Karpas-422 (cell line): ENCODE results near the gene SPON1. TPM values are rescaled to one million over a fixed set of nuclear protein-coding genes. Genes with fewer than 3 reads are reported as not detected.

ENCODE experiments used
- DNase-seq: peaks from one replicate; pipeline ENCODE4 v3.0.0-alpha.2; 2015
- H2AFZ ChIP-seq: fragments of 200-600 bp; sonication (generic); 2 replicates; pipeline ENCODE4 v1.6.1; 2014; ENCODE audit warnings: antibody characterized with exemption, low read length, mixed read lengths
- H3K27ac ChIP-seq: fragments of 200-600 bp; sonication (generic); 2 replicates; pipeline ENCODE4 v1.5.1; 2014; ENCODE audit warnings: mild to moderate bottlenecking, low read length, moderate library complexity
- H3K27me3 ChIP-seq: fragments of 200-600 bp; sonication (generic); 2 replicates; pipeline ENCODE4 v1.6.1; 2014; ENCODE audit warnings: low read length, mixed read lengths
- H3K36me3 ChIP-seq: fragments of 200-600 bp; sonication (generic); 2 replicates; pipeline ENCODE4 v1.6.1; 2014; ENCODE audit warnings: low read length, mixed read lengths; ENCODE audit not compliant: insufficient read depth
- H3K4me1 ChIP-seq: fragments of 200-600 bp; sonication (generic); 2 replicates; pipeline ENCODE4 v1.6.1; 2014; ENCODE audit warnings: mild to moderate bottlenecking, low read length, mixed read lengths
- H3K4me2 ChIP-seq: fragments of 200-600 bp; sonication (generic); 2 replicates; pipeline ENCODE4 v1.6.1; 2014; ENCODE audit warnings: low read length, low read depth, mild to moderate bottlenecking; ENCODE audit not compliant: poor library complexity, severe bottlenecking
- H3K4me3 ChIP-seq: fragments of 200-600 bp; sonication (generic); 2 replicates; pipeline ENCODE4 v1.5.1; 2014; ENCODE audit warnings: mild to moderate bottlenecking, antibody characterized with exemption, low read length, mixed read lengths
- H3K79me2 ChIP-seq: fragments of 200-600 bp; sonication (generic); 2 replicates; pipeline ENCODE4 v1.6.1; 2014; ENCODE audit warnings: mild to moderate bottlenecking, low read length, mixed read lengths
- H3K9ac ChIP-seq: fragments of 200-600 bp; sonication (generic); 2 replicates; pipeline ENCODE4 v1.6.0; 2014; ENCODE audit warnings: low read length
- H3K9me2 ChIP-seq: fragments of 200-600 bp; sonication (generic), shearing (Covaris generic); replicated peaks from 2 replicates; pipeline ENCODE4 v1.6.0; 2014; ENCODE audit warnings: mild to moderate bottlenecking, low read length, moderate library complexity; ENCODE audit not compliant: insufficient read depth
- H3K9me3 ChIP-seq: fragments of 300-700, 200-600 bp; sonication (generic); 2 replicates; pipeline ENCODE4 v1.6.1; 2014; ENCODE audit warnings: low read length, mixed read lengths
- H4K20me1 ChIP-seq: fragments of 200-600 bp; sonication (generic); 2 replicates; pipeline ENCODE4 v1.6.1; 2014; ENCODE audit warnings: mild to moderate bottlenecking, antibody characterized with exemption, low read length, low read depth; ENCODE audit not compliant: insufficient read depth
- total RNA-seq: library from RNA; depleted of rRNA; stranded (reverse); fragments of >200 nt; shearing (Covaris generic); gene quantifications from 2 replicates; pipeline ENCODE4 v1.2.3, GENCODE V29; 2014; ENCODE audit warnings: low replicate concordance; rRNA removed

The SPON1 gene
- not detected in 2 replicates for total RNA-seq

DNA sequence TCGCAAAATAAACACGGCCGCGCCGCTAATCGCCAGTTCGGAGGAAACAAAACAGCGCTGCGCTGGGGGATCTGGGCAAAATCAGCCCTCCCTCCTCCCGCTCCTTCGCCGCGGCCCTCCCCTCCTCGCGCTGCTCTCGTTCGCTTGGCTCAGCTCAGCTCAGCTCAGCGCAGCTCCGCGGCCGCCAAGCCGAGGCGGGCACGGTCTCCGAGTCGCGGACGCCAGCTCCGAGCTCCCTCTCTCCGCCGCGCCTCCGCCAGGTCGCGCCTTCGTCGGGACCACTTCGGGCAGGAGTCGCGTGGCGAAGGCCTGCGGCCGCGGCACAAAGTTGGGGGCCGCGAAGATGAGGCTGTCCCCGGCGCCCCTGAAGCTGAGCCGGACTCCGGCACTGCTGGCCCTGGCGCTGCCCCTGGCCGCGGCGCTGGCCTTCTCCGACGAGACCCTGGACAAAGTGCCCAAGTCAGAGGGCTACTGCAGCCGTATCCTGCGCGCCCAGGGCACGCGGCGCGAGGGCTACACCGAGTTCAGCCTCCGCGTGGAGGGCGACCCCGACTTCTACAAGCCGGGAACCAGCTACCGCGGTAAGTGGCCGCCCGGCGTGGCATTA lies at the start of gene SPON1:
Gene SPON1, plus strand, starts transcription at position 162 of the 607 bp plus-strand sequence. Its CDS starts 182 bp downstream, at position 344.
- H3K4me2 ChIP-seq = no peak within 1 kb of the TSS
- H3K4me1 ChIP-seq = no peaks in the 10 kb centered on the region
- no peak within 1 kb of the TSS for H3K9ac ChIP-seq
- H3K9me2 ChIP-seq = no peaks in the 10 kb centered on the region
- H2AFZ ChIP-seq = no peak within 1 kb of the TSS
- no peak for DNase-seq
- no peak within 1 kb of the TSS for H3K27ac ChIP-seq
- H3K27me3 ChIP-seq = no peaks in the 10 kb centered on the region
- H4K20me1 ChIP-seq = no peaks in the 10 kb centered on the region
- no peak within 1 kb of the TSS for H3K4me3 ChIP-seq
- H3K36me3 ChIP-seq = no peaks in the 10 kb centered on the region
- no peaks in the 10 kb centered on the region for H3K9me3 ChIP-seq
- no peaks in the 10 kb centered on the region for H3K79me2 ChIP-seq

GRCh38 chr11:13917264-13917663 lies 45.3 kb upstream of the SPON1 start:
- Histone ChIP-seq H3K27ac (no peak overlapping the region), H3K36me3 (no peaks in the 10 kb centered on the region), H3K79me2 (no peaks in the 10 kb centered on the region), H3K4me2 (no peak overlapping the region), H3K27me3 (no peaks in the 10 kb centered on the region), H2AFZ (no peak overlapping the region), H3K4me3 (no peak overlapping the region), H3K9ac (no peak overlapping the region), H3K9me2 (no peaks in the 10 kb centered on the region), H3K4me1 (no peaks in the 10 kb centered on the region), H4K20me1 (no peaks in the 10 kb centered on the region), H3K9me3 (no peaks in the 10 kb centered on the region)
- no peak for DNase-seq

DNA sequence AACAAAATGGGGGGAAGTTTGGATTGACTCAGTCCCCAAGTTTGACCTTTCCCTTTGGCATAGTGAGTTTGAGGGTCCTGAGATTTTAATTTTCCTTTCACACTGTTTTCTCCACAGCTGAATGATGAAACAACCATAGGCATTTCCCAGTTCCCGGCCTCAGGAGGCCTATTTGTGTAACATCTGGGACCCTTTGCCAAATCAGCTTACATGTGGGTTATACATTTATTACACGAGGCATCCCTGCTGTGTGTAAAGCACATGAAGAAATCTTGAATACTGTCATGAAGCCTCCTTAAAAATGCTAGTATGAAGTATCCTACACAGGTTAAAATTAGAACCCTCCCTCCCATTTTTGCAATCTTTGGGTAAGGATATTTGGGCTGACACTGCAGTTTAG lies 44.6 kb upstream of the SPON1 start:
- no peaks in the 10 kb centered on the region for H3K79me2 ChIP-seq
- no peak overlapping the region for H3K4me3 ChIP-seq
- no peak overlapping the region for H2AFZ ChIP-seq
- DNase-seq = no peak
- no peaks in the 10 kb centered on the region for H3K9me3 ChIP-seq
- H3K4me1 ChIP-seq = no peaks in the 10 kb centered on the region
- no peaks in the 10 kb centered on the region for H3K9me2 ChIP-seq
- H3K27me3 ChIP-seq = no peaks in the 10 kb centered on the region
- no peak overlapping the region for H3K9ac ChIP-seq
- no peaks in the 10 kb centered on the region for H4K20me1 ChIP-seq
- no peak overlapping the region for H3K27ac ChIP-seq
- H3K4me2 ChIP-seq = no peak overlapping the region
- no peaks in the 10 kb centered on the region for H3K36me3 ChIP-seq

- Histone ChIP-seq H3K4me2 (no peak overlapping the region), H3K4me1 (no peaks in the 10 kb centered on the region), H3K9me2 (no peaks in the 10 kb centered on the region)
Measured at GRCh38 chr11:13920756-13921155, 41.8 kb upstream of the SPON1 start.

DNA sequence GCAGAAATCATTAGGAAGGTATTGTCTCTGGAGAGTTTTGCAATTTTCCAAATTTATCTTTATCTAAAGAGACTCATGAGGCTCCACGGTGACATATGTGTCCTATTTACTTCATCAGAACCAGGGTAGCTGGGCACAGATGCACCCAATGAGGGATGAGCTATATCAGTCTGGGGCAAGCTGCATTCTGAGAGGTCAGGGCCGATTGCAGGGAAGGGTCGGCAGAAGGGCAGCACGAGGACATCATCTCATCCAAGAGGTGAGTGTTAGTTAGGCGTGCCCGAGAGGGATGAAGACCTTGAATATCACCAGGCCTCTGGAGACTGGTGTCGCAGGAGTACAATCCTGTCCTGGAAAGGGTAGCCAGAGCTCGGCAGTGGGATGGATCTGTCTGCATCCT lies 41.0 kb upstream of the SPON1 start:
- H3K4me1 ChIP-seq = no peaks in the 10 kb centered on the region
- H3K36me3 ChIP-seq = no peaks in the 10 kb centered on the region
- H3K27ac ChIP-seq = no peak overlapping the region

More at GRCh38 chr11:13920756-13921155, 41.8 kb upstream of the SPON1 start:
- Histone ChIP-seq H4K20me1 (no peaks in the 10 kb centered on the region), H3K27ac (no peak overlapping the region), H2AFZ (no peak overlapping the region), H3K79me2 (no peaks in the 10 kb centered on the region), H3K36me3 (no peaks in the 10 kb centered on the region), H3K4me3 (no peak overlapping the region), H3K9ac (no peak overlapping the region), H3K27me3 (no peaks in the 10 kb centered on the region), H3K9me3 (no peaks in the 10 kb centered on the region)
- DNase-seq = no peak

DNA sequence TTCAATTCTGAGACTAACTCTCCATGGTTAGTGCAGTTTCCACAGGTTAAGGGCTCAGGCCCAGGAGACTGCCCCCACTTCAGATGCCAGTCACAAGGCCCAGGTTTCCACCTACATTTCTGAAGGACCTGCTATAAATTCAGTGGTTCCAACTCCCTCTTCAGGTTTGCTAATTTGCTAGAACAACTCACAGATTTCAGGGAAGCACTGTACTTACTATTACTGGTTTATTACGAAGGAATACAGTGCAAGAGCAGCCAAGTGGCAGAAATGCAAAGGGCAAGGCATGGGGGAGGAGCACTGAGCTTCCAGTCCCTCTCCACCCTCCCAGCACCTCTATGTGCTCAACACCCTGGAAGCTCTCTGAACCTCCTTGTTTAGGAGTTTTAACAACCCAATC lies 39.3 kb upstream of the SPON1 start:
- Histone ChIP-seq H3K9ac (no peak overlapping the region), H3K27ac (no peak overlapping the region), H3K4me3 (no peak overlapping the region), H3K9me2 (no peaks in the 10 kb centered on the region), H3K79me2 (no peaks in the 10 kb centered on the region), H3K36me3 (no peaks in the 10 kb centered on the region), H2AFZ (no peak overlapping the region), H3K4me2 (no peak overlapping the region), H3K9me3 (no peaks in the 10 kb centered on the region), H3K27me3 (no peaks in the 10 kb centered on the region), H4K20me1 (no peaks in the 10 kb centered on the region), H3K4me1 (no peaks in the 10 kb centered on the region)
- DNase-seq = no peak

More for the DNA sequence above, 41.0 kb upstream of the SPON1 start:
- Histone ChIP-seq H3K27me3 (no peaks in the 10 kb centered on the region), H3K9ac (no peak overlapping the region), H3K9me3 (no peaks in the 10 kb centered on the region), H4K20me1 (no peaks in the 10 kb centered on the region), H3K4me3 (no peak overlapping the region), H3K9me2 (no peaks in the 10 kb centered on the region), H3K79me2 (no peaks in the 10 kb centered on the region), H2AFZ (no peak overlapping the region), H3K4me2 (no peak overlapping the region)
- no peak for DNase-seq

DNA sequence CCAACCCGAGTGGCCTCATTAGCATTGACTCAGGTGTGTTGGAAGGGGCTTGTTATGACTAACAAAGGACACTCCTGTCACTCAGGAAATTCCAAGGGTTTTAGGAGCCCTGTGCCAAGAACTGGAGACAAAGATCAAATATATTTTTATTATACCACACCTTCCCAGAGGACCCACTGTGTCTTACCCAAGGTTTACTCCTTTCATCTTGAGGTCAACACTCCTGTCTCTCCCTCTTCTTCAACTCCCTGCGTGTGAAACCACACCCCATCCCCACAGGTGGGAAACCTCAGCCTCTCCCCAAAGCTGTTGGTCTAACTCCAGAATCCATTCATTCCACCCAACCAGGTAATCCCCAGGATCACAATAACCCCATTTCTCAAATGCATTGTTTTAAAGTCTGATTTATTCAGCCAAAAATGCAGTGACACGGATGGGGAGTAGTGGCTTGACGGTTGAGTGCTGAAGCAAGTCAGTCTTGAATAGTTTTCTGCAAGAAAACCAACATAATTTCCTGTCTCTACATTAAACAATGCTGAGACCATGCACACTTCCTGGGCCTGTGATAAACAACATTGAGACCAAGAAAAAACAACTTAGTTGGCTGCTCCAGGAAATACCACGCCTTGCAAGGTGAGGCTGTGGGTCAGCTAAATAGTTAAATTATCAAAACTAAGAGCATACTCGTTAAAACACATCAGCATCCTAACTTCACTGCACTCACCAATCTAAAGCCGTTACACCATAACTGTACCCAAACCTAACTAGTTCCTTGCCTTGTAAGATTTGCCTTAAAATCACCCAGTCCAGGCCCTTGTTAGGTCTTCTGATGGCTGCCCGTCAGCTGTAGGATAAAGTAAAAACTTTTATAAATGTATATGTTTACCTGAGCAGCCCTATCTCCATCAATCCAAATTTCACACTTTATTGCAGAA lies 38.5 kb upstream of the SPON1 start:
- H3K4me1 ChIP-seq = no peaks in the 10 kb centered on the region
- no peak overlapping the region for H2AFZ ChIP-seq
- no peaks in the 10 kb centered on the region for H3K27me3 ChIP-seq
- no peaks in the 10 kb centered on the region for H3K9me3 ChIP-seq
- no peak overlapping the region for H3K4me3 ChIP-seq
- H3K9me2 ChIP-seq = no peaks in the 10 kb centered on the region
- H4K20me1 ChIP-seq = no peaks in the 10 kb centered on the region
- no peak for DNase-seq
- no peak overlapping the region for H3K4me2 ChIP-seq
- H3K9ac ChIP-seq = no peak overlapping the region
- H3K79me2 ChIP-seq = no peaks in the 10 kb centered on the region
- H3K27ac ChIP-seq = no peak overlapping the region
- no peaks in the 10 kb centered on the region for H3K36me3 ChIP-seq

DNA sequence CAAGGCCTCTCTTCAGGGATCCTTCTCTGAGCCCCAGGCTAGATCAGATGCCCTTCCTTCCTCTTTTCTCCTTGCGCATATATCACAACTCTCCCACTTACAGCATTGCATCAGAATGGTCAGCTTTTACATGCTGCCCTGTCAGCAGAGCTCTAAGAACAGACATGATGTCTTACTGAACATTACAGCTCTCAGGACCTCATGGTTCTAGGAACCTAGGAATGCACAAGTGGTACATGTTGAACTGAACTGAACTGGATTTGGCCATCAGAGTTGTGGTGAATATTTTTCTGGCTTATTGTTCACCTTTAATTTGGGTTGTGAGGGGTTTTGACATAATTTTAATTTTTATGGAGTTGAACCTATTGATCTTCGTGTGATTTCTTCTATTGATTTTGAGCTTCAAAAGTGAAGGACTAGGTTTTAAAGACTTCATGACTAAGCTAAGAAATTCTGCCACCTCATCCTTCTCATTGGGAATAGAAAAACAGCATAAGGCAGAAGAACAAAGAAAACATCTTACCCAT lies 37.7 kb upstream of the SPON1 start:
- H3K4me1 ChIP-seq = no peaks in the 10 kb centered on the region
- H3K79me2 ChIP-seq = no peaks in the 10 kb centered on the region
- H3K4me2 ChIP-seq = no peak overlapping the region
- no peaks in the 10 kb centered on the region for H4K20me1 ChIP-seq
- no peak overlapping the region for H3K27ac ChIP-seq
- no peaks in the 10 kb centered on the region for H3K27me3 ChIP-seq
- no peaks in the 10 kb centered on the region for H3K36me3 ChIP-seq
- H3K9me2 ChIP-seq = no peaks in the 10 kb centered on the region
- no peak overlapping the region for H3K9ac ChIP-seq
- H3K4me3 ChIP-seq = no peak overlapping the region
- H2AFZ ChIP-seq = no peak overlapping the region
- no peaks in the 10 kb centered on the region for H3K9me3 ChIP-seq
- no peak for DNase-seq
